Cerebellar cortex (tissue), 1 donor: ENCODE results near the gene PRDM16.

ENCODE experiments used
- DNase-seq: peaks from one replicate; pipeline ENCODE4 v3.0.0-alpha.2; 2015; ENCODE audit warnings: low spot score

PRDM16 gene

DNA sequence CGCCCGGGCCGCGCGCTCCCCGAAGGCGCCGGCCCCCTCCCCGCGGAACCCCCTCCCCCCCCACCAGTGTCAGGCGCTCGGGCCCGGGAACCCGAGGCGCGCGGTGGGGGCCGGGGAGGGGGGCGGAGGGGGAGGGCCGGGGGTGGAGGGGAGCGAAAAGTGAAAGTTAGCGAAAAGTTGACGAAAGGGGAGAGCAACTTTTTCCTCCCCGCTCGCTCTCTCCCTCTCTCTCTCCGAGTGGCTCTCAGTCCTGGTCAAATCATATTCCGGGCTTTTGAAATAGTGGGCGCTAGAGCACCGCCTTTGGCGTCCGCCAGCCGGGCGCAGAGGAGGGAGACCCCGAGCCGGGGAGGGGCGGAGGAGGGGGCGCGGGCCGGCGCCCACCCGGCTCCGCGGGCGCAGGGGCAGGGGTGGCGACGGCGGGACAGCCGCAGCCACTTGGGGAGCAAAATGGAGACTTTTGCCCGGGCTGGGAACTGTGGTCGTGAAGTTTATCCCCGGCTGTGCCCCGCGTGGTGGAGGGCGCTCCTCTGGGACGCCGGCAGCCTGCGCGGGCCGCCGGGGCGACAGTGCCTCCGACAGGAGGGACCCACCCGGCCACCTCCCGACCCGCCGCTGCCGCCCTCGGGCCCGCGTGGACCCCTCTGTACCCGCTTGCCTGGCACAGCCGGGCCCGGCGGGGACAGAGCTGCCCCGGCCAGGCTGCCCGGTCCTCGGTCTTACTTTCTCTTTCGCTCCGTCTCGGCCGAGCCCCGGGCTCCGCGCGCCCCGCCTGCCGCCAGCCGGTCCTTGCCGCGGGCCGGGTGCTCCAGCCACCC lies 697 bp downstream of the PRDM16 start:
- peak; percentile 71 for DNase-seq

DNA sequence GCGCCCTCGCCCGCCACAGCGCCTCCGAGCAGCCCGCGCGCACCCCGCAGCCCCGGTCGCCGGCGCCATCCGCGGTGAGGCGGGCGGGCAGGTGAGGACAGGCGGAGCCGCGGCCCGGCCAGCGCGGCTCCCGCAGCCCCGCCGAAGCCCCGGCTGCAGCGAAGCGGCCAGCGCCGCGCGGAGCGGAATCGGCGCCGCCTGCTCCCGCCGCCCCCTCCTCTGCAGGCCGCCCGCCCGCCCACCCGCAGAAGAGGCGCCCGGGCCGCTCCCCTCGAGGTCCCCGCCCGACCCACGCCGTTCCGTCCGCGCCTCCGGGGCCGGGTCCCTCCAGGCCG lies 1.3 kb downstream of the PRDM16 start:
- DNase-seq, result no peak

DNA sequence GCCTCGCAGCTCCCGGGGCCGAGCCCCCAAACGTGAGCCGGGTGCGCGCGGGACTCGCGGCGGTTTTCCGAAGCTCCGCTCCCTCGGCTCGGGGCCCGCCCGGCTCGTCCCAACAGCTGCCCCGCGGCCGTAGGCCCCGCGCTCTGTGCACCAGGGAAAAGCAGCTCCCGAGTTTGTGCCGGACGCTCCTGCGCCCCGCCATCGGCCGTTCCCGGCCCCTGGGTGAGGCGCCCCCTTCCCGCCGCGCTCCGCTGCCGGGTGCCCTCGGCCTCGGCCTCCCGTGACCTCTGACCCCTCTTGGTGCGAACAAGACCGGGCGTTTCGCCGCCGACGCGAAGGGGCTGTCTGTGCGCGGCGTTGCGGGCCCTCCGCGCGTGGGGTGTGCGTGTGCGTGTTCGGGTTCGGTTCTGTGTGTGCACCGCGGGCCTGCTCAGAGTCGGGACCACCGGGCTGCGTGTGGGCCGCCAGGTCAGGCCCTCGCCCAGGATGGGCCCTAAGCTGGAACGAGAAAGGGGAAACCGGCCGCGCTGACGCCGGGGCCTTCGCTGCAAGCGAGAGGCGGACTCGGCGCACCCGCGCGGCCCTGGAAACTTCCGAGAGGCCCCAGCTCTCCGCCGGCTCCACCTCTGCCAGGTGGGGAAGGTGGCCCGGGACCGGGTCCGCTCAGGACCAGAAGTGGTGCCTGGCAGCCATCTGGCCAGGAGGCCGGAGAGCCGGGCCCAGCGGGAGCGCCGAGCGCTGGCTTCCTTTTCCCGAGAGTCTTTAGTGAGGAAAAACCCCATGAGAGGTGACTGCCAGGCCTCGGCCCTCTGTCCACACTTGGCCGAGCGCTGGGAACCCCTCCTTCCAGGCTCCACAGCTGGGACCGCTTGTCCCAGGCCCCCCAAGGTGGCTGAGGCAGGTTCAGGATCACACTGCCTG lies 1.9 kb downstream of the PRDM16 start:
- DNase-seq, result no peak

- DNase-seq, result no peak
These were observed 2.8 kb downstream of the PRDM16 start for GRCh38 chr1:3071565-3072390.

GRCh38 chr1:3072391-3073185 lies 3.6 kb downstream of the PRDM16 start:
- no peak for DNase-seq

DNA sequence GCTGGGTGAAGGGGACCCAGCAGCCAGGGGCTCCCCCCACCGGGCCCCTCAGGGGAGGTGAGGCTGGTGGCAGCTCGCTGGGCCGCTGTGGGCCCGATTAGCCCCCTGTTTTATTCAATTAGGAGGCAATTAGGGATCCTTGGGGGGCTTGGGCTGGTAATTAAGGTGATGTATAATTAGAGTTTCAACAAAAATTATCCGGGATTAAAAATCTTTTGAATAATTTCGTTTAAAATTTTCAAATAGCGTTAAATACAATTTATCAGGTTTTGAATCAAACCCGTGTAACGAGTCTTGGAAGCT lies 4.1 kb downstream of the PRDM16 start:
- no peak for DNase-seq

- DNase-seq, result no peak
These were observed 4.7 kb downstream of the PRDM16 start for GRCh38 chr1:3073489-3074296.

GRCh38 chr1:3074297-3074741 lies 5.3 kb downstream of the PRDM16 start:
- no peak for DNase-seq

- no peak for DNase-seq
These were observed 5.8 kb downstream of the PRDM16 start for GRCh38 chr1:3074800-3075199.

DNA sequence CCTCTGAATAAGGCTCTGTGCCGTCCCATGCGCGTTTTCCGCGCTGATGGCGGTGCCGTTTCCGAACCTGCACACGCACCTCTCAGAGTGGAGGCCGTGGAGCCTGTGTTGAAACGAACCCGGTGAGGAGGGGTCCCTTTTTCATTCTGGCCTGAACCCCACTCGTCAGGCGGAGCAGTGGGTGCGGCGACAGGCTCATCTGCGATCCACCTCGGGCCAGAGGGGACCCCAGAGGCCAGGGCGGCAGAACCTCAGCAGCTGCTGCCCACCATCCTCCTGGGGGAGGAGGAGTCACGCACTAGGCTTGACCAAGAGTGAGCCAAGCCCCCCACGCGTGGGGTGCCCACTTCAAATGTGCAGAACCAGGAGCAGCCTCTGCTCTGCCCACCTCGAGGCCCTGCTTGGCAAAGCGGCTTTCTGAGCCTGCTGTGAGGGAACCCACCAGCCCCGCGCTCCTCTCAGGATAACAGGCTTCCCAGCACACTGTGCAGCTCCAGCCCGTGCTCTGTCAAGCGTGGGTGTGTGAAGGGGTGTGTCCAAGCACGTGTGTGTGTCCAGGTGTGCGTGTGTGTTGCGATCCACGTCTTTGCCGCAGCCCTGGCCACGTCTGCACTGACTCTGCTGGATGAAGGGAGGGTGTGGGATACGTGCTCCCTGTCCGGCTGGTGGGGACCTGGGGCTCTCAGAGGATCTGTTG lies 6.8 kb downstream of the PRDM16 start:
- no peak for DNase-seq

- DNase-seq, result no peak
These were observed 7.3 kb downstream of the PRDM16 start for GRCh38 chr1:3076363-3076740.

GRCh38 chr1:3077081-3077480 lies 8.1 kb downstream of the PRDM16 start:
- DNase-seq, result no peak

DNA sequence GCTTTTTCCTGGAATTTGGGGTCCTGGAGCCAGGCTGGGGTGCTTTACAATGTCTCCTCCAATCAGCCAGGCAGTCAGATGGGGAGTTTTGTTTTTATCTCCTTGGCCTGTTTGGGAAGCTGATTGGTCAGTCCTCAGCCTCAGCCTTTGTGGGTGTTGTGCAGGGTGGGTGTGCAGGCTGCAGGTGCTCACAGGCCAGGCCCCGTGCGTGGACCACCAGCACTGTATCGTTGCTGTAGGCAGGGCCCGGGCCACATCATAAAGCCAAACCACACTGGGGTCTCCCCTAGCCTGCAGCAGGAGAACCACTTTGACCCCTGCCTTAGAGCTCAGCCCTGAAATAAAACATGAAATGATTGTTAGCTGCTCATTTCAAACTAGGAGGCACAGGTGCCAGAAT lies 8.6 kb downstream of the PRDM16 start:
- DNase-seq, result no peak

- no peak for DNase-seq
These were observed 9.4 kb downstream of the PRDM16 start for GRCh38 chr1:3078430-3078861.

DNA sequence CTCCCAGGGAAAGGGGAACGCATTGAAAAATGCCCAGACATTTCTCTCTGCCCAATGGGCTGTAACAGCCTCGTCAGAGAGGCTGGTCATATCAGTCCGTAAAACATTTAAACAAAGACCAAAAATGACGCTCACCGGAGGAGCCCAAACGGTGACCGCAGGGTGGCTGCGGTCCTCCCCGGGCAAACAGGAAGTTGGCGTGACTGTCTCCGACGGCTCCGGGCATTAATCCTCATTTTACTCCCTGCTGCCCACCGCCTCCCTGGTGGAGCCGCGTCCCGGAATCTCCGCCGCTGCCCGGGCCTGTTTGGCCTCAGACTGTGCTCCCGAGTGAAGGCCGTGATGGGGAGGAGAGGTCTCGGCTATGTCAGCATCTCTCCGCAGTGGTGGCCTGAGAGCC lies 9.9 kb downstream of the PRDM16 start:
- no peak for DNase-seq

- DNase-seq, result no peak
These were observed 10.5 kb downstream of the PRDM16 start for GRCh38 chr1:3079381-3080052.

DNA sequence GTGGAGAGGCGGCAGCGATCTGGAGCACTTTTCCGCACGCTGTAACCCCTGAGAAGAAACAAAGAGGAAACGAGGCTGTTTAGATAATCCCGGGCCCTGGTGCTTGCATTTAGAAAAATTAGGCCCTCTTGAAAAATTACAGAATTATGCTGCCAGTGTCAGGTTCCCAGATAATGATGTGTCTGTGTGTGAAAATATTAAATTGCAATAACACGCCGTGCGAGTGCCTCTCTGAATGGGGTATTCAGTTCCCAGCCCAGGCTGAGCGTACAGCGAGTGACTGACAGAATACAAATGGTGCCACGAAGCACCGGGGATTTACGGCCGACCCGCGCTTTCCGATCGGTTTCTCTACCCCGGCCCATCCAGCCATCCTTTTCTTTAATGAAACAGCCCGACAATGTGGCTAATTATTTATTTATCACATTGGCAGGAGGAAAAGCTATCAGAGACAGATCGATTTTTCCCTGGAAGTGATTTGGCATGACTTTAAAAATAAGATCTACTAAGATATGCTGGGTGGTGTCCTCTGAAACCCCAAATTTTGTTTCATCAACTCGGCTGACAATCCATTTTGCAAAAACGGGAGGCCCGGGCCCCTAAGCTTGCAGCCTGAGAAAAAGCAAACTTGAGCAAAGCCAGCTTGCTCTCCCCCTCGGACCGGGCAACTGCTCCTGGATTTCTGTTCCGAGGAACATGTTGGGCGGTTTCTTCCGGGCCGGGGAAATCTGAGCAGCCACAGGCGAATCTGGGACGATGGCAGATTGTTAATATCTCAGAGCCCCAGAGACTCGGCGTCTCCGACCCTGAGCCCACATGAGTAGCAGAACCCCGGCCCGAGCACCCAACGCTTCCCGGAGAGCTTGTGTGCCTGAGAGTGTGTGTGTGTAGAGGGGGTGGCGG lies 11.3 kb downstream of the PRDM16 start:
- no peak for DNase-seq

DNA sequence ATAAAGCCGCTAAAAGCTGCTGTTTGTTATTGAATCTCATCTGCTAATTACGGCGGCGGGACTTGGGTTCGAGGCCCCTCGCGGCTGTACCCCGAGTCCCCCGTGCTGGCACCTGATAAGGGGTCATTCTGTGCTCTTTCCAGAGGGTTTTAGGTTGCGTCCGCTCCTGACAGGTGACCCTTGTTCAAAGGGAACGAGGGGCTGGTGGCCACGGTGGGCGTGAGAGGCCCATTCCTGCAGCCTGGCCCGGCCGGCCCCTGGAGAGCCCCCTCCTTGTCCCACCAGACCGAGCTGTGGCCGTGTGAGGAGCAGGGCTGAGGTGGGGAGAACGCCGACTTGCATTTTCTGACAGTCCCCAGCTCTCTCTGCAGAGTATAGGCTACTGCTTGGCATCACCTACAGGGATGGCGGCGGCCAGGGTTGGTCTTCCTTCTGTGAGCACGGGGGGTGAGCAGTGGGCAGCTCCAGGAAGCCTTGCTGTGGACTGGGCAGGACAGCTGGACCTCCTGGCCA lies 12.2 kb downstream of the PRDM16 start:
- DNase-seq, result no peak
